Measurements from ENCODE around the gene SMIM38.

The SMIM38 gene

GRCh38 chr11:69122326-69122629 is 33.5 kb upstream of the SMIM38 start:
- no peak for FAIRE-seq
- no peak for TF ChIP-seq CTCF (IDR thresholded peaks at IDR 0.05; ENCODE audit: insufficient read depth, missing control alignments)

DNA sequence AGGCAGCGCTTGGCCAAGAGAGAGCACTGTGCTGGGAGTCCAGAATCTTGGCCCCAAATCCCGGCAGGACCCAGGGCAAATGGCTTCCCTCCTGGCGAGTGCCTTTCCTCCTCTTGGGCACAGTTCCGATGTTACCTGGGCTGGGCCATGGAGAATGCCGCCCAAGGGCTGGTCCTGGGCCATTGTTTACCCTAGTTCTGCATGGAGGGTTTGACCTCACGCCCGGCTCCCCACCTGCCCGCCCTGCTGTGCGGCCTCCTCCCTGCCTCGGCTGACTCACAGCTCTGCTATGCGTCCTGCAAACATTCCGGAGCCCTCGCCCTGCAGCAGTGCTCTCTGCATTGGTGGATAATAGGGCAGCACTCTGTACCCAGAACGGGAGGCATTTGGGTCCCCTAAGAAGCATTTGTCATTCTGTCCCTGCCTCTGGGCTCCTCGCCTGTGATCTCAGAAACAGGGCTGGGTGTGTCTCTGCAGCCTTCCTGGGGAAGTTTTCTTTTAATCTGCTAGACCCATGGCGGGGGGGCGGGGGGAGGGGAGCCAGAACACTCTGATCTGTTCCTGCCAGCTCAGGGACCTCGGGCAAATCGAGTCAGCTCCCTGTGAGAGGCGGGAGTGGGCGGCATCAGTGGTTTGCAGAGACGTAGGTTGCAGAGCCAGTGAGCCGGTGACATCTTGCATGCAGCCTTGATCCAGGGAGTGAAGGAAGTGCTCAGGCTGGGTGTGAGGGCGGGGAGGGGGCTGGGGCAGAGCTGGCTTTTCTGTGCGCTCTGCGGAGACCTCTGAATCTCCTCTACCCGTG is 32.9 kb upstream of the SMIM38 start:
- no peak for TF ChIP-seq CTCF (IDR thresholded peaks at IDR 0.05; ENCODE audit: insufficient read depth, missing control alignments)
- FAIRE-seq (no peak), DNase-seq (ENCODE audit: insufficient read length, low spot score) (no peak)

More at GRCh38 chr11:69122326-69122629, 33.5 kb upstream of the SMIM38 start:
- no peak for DNase-seq (ENCODE audit: insufficient read length, low spot score)

DNA sequence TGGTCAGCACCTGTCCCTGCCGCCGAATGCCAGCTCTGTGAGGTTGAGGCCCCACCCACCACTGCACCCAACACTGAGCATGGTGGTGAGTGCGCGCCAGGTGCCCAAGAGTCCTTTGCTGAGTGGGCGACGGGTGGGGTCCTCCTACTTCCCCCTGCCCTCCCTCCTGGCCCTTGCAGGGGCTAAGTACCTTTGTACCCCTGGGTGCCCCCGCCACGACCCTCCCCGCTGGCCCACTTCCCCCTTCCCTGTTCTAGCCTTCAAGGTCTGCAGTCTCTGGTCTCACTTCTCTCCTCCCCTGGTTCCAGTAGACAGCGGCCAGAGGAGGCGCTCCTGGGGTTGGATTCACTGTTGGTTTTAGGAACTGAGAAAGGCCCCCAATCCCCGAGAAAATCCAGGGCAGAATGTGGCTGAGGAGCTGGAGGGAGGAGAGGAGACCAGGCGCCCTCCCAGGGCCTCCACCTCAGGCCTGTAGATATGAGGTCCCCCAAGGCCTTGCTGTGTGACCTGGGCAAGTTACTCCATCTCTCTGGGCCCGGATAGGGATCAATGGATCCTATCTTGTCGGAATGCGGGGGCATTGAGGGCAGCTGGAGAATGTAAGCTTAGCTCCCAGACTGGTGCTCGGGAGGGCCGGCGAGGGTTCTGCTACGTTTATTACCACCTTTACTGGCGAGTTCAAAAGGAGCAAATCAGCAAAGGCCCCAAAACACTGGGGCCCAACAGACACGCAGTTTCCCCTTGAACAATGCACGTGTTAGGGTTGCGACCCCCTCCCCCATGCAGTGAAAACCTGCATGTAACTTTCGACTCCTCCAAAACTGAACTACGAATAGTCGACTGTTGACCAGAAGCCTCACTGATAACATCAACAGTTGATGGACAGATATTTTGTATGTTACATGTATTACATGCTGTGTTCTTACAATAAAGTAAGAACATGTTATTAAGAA is 31.9 kb upstream of the SMIM38 start:
- no peak for DNase-seq (ENCODE audit: insufficient read length, low spot score)
- no peak for TF ChIP-seq CTCF (IDR thresholded peaks at IDR 0.05; ENCODE audit: insufficient read depth, missing control alignments)
- no peak for FAIRE-seq

DNA sequence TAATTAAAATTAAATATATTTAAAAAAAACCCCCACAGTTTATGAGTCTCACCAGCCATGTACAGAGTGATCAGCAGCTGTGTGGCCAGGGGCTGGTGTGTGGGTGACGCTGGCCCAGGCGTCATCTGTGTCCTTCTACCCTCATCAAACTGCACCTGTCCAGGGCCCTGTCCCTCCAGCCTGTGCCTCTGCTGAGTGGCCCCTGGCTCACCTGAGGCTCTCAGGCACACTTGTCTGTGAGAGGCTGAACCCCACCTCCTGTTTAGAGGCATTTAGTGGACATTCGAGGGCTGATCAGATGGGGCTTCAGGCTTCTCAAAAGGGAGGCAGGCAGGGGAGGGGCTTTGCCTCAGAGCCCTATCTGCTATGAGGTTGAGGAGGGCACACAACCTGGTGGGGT is 29.9 kb upstream of the SMIM38 start:
- FAIRE-seq: no peak
- no peak for TF ChIP-seq CTCF (IDR thresholded peaks at IDR 0.05; ENCODE audit: insufficient read depth, missing control alignments)
- DNase-seq (ENCODE audit: insufficient read length, low spot score): no peak

- TF ChIP-seq CTCF (IDR thresholded peaks at IDR 0.05; ENCODE audit: insufficient read depth, missing control alignments): no peak
- DNase-seq (ENCODE audit: insufficient read length, low spot score): no peak
- FAIRE-seq: no peak
These were observed 29.4 kb upstream of the SMIM38 start for GRCh38 chr11:69126286-69126685.

DNA sequence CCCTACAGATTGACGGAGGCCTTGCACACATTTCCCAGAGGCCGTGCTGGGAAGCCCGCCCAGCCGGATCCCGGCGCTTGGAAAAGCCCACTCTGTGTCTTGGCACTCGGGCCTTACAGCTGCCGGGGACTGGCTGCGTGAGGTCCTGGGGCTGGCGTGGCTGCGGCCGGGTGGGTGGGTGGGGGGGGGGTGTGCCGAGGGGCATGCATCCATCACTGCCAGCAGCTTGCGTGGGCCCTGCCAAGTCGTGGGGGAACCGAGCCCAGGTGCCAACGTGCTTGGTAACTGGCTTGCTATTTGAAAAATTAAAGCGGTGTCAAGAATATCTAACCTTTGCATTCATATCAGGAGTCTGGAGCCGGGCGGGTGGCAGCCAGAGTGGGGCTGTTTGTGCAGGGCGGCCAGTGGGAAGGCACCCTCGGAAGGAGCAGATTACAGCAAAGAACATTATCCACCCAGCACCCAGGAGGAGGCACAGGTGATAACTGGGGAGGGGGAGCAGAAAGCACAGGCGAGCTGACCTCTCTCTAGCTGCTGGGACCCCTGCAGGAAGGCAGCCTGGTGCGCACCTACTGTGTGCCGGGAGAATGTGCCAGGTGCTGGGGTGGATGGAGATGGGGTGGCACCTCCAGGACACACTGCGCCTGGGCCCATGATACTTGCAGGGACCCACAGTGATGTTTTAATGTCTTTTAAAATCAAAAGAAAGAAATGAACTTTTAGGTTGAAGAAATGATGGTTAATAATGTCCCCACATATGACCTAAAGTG is 28.5 kb upstream of the SMIM38 start:
- TF ChIP-seq CTCF (IDR thresholded peaks at IDR 0.05; ENCODE audit: insufficient read depth, missing control alignments): no peak
- no peak for FAIRE-seq
- no peak for DNase-seq (ENCODE audit: insufficient read length, low spot score)
